ENCODE measurements around the gene DDR1.

DNA sequence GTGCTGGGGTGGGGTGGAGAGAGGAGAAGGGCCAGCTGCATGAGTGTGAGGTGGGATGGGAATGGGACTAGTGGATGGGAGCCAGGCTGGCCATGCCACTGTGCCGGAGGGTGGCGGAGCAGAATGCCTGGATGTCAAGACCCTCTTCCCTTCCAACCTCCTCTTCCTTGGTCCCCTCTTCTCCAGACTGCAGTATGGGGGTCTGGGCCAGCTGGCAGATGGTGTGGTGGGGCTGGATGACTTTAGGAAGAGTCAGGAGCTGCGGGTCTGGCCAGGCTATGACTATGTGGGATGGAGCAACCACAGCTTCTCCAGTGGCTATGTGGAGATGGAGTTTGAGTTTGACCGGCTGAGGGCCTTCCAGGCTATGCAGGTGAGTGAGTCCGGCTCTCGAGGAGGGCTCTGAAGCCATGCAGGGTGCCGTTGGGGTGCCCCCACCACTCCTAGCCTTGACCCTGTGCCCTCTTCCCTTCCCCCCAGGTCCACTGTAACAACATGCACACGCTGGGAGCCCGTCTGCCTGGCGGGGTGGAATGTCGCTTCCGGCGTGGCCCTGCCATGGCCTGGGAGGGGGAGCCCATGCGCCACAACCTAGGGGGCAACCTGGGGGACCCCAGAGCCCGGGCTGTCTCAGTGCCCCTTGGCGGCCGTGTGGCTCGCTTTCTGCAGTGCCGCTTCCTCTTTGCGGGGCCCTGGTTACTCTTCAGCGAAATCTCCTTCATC lies 7.7 kb downstream of the DDR1 start:
- TF ChIP-seq GATA3 (IDR thresholded peaks at IDR 0.05; ENCODE audit: low read depth, low read length) (no peak), GATA2 (IDR thresholded peaks at IDR 0.05; ENCODE audit: low read depth, low read length) (no peak)

Data from SH-SY5Y (cell line).